Astrocyte (in vitro differentiated cells and primary cell): ENCODE results near the gene GLRX. TPM values are rescaled to one million over a fixed set of nuclear protein-coding genes. Genes with fewer than 3 reads are reported as not detected.

Source experiments
- DNase-seq: peaks from one replicate; pipeline ENCODE4 v3.0.0-alpha.2; 2010; ENCODE audit warnings: low read depth
- FAIRE-seq: peaks from 2 replicates; lab custom pipeline; 2011; peaks lifted over from hg19 to GRCh38; lab: Jason Lieb, UNC
- H2AFZ ChIP-seq: 2 replicates; pipeline ENCODE4 v1.6.0; 2012; ENCODE audit warnings: low read depth, low read length, inconsistent platforms
- H3K27ac ChIP-seq: 2 replicates; pipeline ENCODE4 v1.5.1; 2011; ENCODE audit warnings: low read depth, low read length, inconsistent platforms
- H3K27me3 ChIP-seq: 2 replicates; pipeline ENCODE4 v1.6.0; 2011; ENCODE audit warnings: low read length, inconsistent platforms; ENCODE audit not compliant: insufficient read depth
- H3K36me3 ChIP-seq: 2 replicates; pipeline ENCODE4 v1.5.1; 2011; ENCODE audit warnings: low read length, inconsistent platforms; ENCODE audit not compliant: insufficient read depth
- H3K4me1 ChIP-seq: 2 replicates; pipeline ENCODE4 v1.5.1; 2011; ENCODE audit warnings: low read length, inconsistent platforms; ENCODE audit not compliant: insufficient read depth
- H3K4me2 ChIP-seq: 2 replicates; pipeline ENCODE4 v1.6.0; 2012; ENCODE audit warnings: low read length, inconsistent platforms
- H3K4me3 ChIP-seq: 2 replicates; pipeline ENCODE4 v1.5.1; 2011; ENCODE audit warnings: low read depth, mild to moderate bottlenecking, low read length, inconsistent platforms; ENCODE audit not compliant: insufficient read depth
- H3K79me2 ChIP-seq: 2 replicates; pipeline ENCODE4 v1.6.0; 2012; ENCODE audit warnings: mild to moderate bottlenecking, low read length, inconsistent platforms; ENCODE audit not compliant: insufficient read depth
- H3K9ac ChIP-seq: 2 replicates; pipeline ENCODE4 v1.6.0; 2012; ENCODE audit warnings: mild to moderate bottlenecking, low read length, inconsistent platforms
- H3K9me3 ChIP-seq: 2 replicates; pipeline ENCODE4 v1.5.1; 2012; ENCODE audit warnings: low read depth, mild to moderate bottlenecking, low read length, inconsistent platforms; ENCODE audit not compliant: insufficient read depth
- H4K20me1 ChIP-seq: 2 replicates; pipeline ENCODE4 v1.6.0; 2012; ENCODE audit warnings: low read length, inconsistent platforms; ENCODE audit not compliant: insufficient read depth
- H3K27ac Mint-ChIP-seq: one replicate; pipeline ENCODE4 v1.8.0; 2021; ENCODE audit warnings: mild to moderate bottlenecking, mixed read lengths; ENCODE audit not compliant: unreplicated experiment
- H3K27me3 Mint-ChIP-seq: one replicate; pipeline ENCODE4 v1.8.0; 2021; ENCODE audit warnings: low read depth, mixed read lengths; ENCODE audit not compliant: unreplicated experiment
- H3K36me3 Mint-ChIP-seq: one replicate; pipeline ENCODE4 v1.8.0; 2021; ENCODE audit warnings: low read depth, mixed read lengths; ENCODE audit not compliant: unreplicated experiment
- H3K4me1 Mint-ChIP-seq: one replicate; pipeline ENCODE4 v1.8.0; 2021; ENCODE audit warnings: low read depth, mixed read lengths; ENCODE audit not compliant: unreplicated experiment
- H3K4me3 Mint-ChIP-seq: one replicate; pipeline ENCODE4 v1.8.0; 2021; ENCODE audit warnings: mild to moderate bottlenecking, moderate library complexity, mixed read lengths; ENCODE audit not compliant: unreplicated experiment
- H3K9me3 Mint-ChIP-seq: one replicate; pipeline ENCODE4 v1.8.0; 2021; ENCODE audit warnings: mild to moderate bottlenecking, mixed read lengths; ENCODE audit not compliant: unreplicated experiment
- EZH2 ChIP-seq: IDR thresholded peaks from 2 replicates; pipeline ENCODE4 v1.6.1; 2012; ENCODE audit warnings: mild to moderate bottlenecking, low read length, inconsistent platforms; ENCODE audit not compliant: insufficient read depth
- total RNA-seq: library from RNA; stranded (reverse); gene quantifications from 2 replicates; pipeline ENCODE4 v1.2.1, GENCODE V29; 2021
- TF ChIP-seq, protein P1 (sequence below): IDR thresholded peaks from 2 replicates; pipeline ENCODE4 v1.5.1; 2011; ENCODE audit warnings: low read depth, mild to moderate bottlenecking, inconsistent platforms, low read length, moderate library complexity; ENCODE audit not compliant: insufficient read depth

Gene GLRX
- total RNA-seq, 1 donor from 2014 or later, result 38.4 TPM

DNA sequence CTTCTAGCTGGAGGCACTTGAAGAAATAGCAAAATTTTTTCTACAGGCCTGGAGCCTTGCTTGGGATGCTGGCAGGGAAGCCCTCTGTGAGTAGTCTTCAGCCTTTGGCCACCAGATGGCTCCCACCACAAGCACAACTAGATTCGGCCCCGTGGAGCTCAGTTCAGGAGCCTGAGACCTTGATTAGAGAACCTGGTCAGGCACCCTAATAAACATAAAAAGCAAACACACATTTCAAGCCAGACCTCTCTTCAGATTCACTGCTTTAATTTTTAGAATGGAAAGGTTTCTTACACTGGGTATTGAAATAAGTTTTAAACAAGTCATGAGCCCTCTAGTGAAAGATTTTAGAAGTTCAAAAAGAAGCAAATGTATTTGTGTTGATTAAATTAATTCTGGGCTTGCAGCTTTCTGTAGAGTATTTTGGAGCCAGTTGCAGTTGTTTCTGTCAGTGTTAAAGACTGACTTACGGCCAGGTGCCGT, 41.4 kb downstream of the GLRX start:
- peaks cover 20% of the 10 kb centered on the region for H3K4me1 Mint-ChIP-seq
- peak overlapping the region; percentile 19 for H3K27ac Mint-ChIP-seq
- TF ChIP-seq, protein P1, sequence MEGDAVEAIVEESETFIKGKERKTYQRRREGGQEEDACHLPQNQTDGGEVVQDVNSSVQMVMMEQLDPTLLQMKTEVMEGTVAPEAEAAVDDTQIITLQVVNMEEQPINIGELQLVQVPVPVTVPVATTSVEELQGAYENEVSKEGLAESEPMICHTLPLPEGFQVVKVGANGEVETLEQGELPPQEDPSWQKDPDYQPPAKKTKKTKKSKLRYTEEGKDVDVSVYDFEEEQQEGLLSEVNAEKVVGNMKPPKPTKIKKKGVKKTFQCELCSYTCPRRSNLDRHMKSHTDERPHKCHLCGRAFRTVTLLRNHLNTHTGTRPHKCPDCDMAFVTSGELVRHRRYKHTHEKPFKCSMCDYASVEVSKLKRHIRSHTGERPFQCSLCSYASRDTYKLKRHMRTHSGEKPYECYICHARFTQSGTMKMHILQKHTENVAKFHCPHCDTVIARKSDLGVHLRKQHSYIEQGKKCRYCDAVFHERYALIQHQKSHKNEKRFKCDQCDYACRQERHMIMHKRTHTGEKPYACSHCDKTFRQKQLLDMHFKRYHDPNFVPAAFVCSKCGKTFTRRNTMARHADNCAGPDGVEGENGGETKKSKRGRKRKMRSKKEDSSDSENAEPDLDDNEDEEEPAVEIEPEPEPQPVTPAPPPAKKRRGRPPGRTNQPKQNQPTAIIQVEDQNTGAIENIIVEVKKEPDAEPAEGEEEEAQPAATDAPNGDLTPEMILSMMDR, result peak; percentile 88
- TF ChIP-seq EZH2, result no peak
- Histone ChIP-seq H3K79me2 (no peaks in the 10 kb centered on the region), H3K9ac (no peak overlapping the region), H3K36me3 (peaks cover 11% of the 10 kb centered on the region), H3K27ac (no peak overlapping the region), H2AFZ (no peak overlapping the region), H3K9me3 (no peaks in the 10 kb centered on the region), H3K4me3 (no peak overlapping the region), H3K4me2 (peak overlapping the region; percentile 41), H3K4me1 (peaks cover 6% of the 10 kb centered on the region), H4K20me1 (no peaks in the 10 kb centered on the region), H3K27me3 (no peaks in the 10 kb centered on the region)
- DNase-seq, result peak; percentile 63
- FAIRE-seq, result peak; percentile 13
- peaks cover 10% of the 10 kb centered on the region for H3K36me3 Mint-ChIP-seq
- H3K27me3 Mint-ChIP-seq, result no peaks in the 10 kb centered on the region
- H3K4me3 Mint-ChIP-seq, result no peak overlapping the region
- no peaks in the 10 kb centered on the region for H3K9me3 Mint-ChIP-seq

DNA sequence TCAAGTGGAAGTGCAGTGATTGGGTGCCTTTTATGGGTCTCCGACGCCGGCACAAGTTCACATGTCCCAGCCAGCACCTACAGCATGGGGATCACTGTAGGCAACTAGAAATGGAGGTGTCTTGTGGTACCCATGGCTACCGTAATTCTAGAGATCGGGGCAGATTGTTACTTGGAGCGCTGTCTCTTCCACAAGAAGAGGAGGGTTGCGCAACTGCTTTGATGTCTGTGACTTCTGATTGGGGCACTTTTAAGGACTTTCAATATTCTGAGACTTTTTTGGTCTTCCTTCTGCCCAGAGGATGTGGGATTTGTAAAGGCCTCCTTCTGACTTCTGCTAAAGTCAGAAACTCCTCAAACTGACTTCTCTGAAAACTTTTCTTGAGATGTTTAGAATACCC, 41.9 kb downstream of the GLRX start:
- Mint-ChIP-seq H3K9me3 (no peaks in the 10 kb centered on the region), H3K4me1 (peaks cover 20% of the 10 kb centered on the region), H3K27ac (no peak overlapping the region), H3K4me3 (no peak overlapping the region), H3K27me3 (no peaks in the 10 kb centered on the region), H3K36me3 (peaks cover 10% of the 10 kb centered on the region)
- Histone ChIP-seq H4K20me1 (no peaks in the 10 kb centered on the region), H3K4me2 (no peak overlapping the region), H3K27me3 (no peaks in the 10 kb centered on the region), H3K36me3 (peaks cover 8% of the 10 kb centered on the region), H3K9me3 (no peaks in the 10 kb centered on the region), H3K4me1 (peaks cover 6% of the 10 kb centered on the region), H2AFZ (no peak overlapping the region), H3K27ac (no peak overlapping the region), H3K79me2 (no peaks in the 10 kb centered on the region), H3K4me3 (no peak overlapping the region), H3K9ac (no peak overlapping the region)
- FAIRE-seq, result no peak
- DNase-seq, result no peak
- TF ChIP-seq, protein P1, result no peak
- TF ChIP-seq EZH2, result no peak

DNA sequence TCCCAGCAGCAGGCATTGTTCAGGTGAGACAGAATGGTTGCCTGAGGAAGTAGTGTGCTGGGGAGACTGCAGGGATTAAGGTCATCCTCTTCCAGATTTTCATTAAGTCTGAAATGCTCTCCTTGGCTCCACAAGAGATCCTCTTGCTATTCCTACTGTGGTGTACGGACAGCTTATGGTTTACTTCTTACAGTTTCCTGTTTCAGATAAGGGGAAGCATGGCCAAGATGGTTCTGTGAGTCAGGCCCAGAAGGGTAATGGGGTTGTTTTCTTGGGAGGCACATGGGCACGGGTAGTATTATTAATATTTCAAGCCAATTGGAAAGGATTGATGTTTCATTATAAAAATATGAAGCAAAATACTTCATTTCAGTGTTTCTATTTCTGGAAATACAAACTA, 42.9 kb downstream of the GLRX start:
- no peaks in the 10 kb centered on the region for H4K20me1 ChIP-seq
- TF ChIP-seq EZH2, result no peak
- TF ChIP-seq, protein P1, result no peak
- FAIRE-seq (no peak), DNase-seq (peak; percentile 55)
- no peak overlapping the region for H2AFZ ChIP-seq
- H3K27ac ChIP-seq, result no peak overlapping the region
- Mint-ChIP-seq H3K27ac (peak overlapping the region; percentile 70), H3K9me3 (no peaks in the 10 kb centered on the region), H3K4me1 (peaks cover 20% of the 10 kb centered on the region), H3K4me3 (no peak overlapping the region), H3K36me3 (peaks cover 4% of the 10 kb centered on the region), H3K27me3 (no peaks in the 10 kb centered on the region)
- peak overlapping the region; percentile 13 for H3K9ac ChIP-seq
- H3K9me3 ChIP-seq, result no peaks in the 10 kb centered on the region
- H3K4me1 ChIP-seq, result peaks cover 6% of the 10 kb centered on the region
- peak overlapping the region; percentile 9 for H3K4me2 ChIP-seq
- H3K36me3 ChIP-seq, result peaks cover 3% of the 10 kb centered on the region
- no peaks in the 10 kb centered on the region for H3K27me3 ChIP-seq
- no peaks in the 10 kb centered on the region for H3K79me2 ChIP-seq
- no peak overlapping the region for H3K4me3 ChIP-seq
